Measurements from ENCODE around the gene HSFY2. TPM values are rescaled to one million over a fixed set of nuclear protein-coding genes. Genes with fewer than 3 reads are reported as not detected.
"Not testable (repeated sequence)": the region's sequence is repeated elsewhere in the genome, so short reads cannot be mapped to it uniquely, and the experiment has no call there.

The HSFY2 gene
- not detected for total RNA-seq

DNA sequence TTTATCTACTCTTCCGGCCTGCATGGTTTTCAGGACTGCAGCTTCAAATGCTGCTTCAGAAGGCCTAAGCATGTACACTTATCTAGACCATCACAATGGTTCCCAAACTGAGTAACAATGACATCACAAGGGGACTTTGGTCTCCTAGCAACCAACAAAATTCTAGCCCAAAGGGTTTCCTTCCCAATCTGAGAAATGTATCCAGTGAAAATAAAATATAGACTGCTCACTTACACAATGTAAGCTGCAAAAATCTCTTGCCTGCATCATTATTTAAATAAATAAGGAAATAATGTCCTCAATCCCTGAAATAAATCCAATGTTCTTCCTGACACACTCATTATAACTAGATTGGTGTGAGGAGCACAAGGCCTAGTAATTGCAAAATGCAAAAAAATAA lies at the start of gene HSFY2:
Gene HSFY2, minus strand, starts transcription at position 101 of the 400 bp plus-strand sequence. CDS start 117 bp downstream, outside the sequence.
- CTCF ChIA-PET, H3K4me3 Mint-ChIP-seq: not testable (repeated sequence)

GRCh38 chrY:18815751-18816150 lies 42.2 kb upstream of the HSFY2 start:
- DNase-seq; H3K36me3 Mint-ChIP-seq; H3K4me1 Mint-ChIP-seq; H3K9me3 Mint-ChIP-seq (ENCODE audit: low read depth); CTCF ChIA-PET; H3K27ac Mint-ChIP-seq; H3K27me3 Mint-ChIP-seq; ATAC-seq; H3K4me3 Mint-ChIP-seq: not testable (repeated sequence)

More for the DNA sequence above, at the start of gene HSFY2:
- not testable (repeated sequence) for ATAC-seq; H3K27ac Mint-ChIP-seq; H3K27me3 Mint-ChIP-seq; DNase-seq; H3K4me1 Mint-ChIP-seq; H3K9me3 Mint-ChIP-seq (ENCODE audit: low read depth); H3K36me3 Mint-ChIP-seq

GRCh38 chrY:18788757-18789406 lies 15.3 kb upstream of the HSFY2 start:
- CTCF ChIA-PET; DNase-seq; H3K4me1 Mint-ChIP-seq; H3K4me3 Mint-ChIP-seq; H3K36me3 Mint-ChIP-seq; ATAC-seq; H3K27me3 Mint-ChIP-seq; H3K9me3 Mint-ChIP-seq (ENCODE audit: low read depth); H3K27ac Mint-ChIP-seq: not testable (repeated sequence)

- H3K4me3 Mint-ChIP-seq; H3K9me3 Mint-ChIP-seq (ENCODE audit: low read depth); ATAC-seq; H3K27ac Mint-ChIP-seq; H3K27me3 Mint-ChIP-seq; H3K36me3 Mint-ChIP-seq; DNase-seq; H3K4me1 Mint-ChIP-seq; CTCF ChIA-PET: not testable (repeated sequence)
Observed at GRCh38 chrY:18754077-18754476, 19.5 kb downstream of the HSFY2 start.

- ATAC-seq; H3K4me1 Mint-ChIP-seq; H3K36me3 Mint-ChIP-seq; H3K27ac Mint-ChIP-seq; H3K4me3 Mint-ChIP-seq; H3K27me3 Mint-ChIP-seq; H3K9me3 Mint-ChIP-seq (ENCODE audit: low read depth); CTCF ChIA-PET; DNase-seq: not testable (repeated sequence)
Observed at GRCh38 chrY:18753133-18753815, 20.3 kb downstream of the HSFY2 start.

DNA sequence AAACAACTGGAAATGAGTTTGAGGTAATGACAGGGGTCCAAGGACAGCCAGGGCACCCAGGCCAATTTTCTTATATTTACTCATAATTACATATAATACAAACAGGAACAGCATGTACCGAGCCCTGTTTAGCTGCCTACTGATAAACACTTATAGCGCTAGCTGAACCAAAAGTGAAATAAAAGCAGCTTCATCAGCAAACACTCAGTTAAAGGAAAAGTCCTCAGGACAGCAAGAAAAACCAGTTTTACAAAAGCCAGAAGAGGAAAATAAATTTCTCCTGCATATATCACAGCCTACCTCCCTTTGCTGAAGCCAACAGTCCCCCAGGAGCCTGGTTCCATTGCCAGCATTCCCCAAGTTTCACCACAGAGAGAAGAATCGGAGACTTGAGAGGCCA lies 49.8 kb downstream of the HSFY2 start:
- H3K36me3 Mint-ChIP-seq; DNase-seq; H3K4me3 Mint-ChIP-seq; H3K27ac Mint-ChIP-seq; H3K4me1 Mint-ChIP-seq; CTCF ChIA-PET; ATAC-seq; H3K27me3 Mint-ChIP-seq; H3K9me3 Mint-ChIP-seq (ENCODE audit: low read depth): not testable (repeated sequence)

Other genes starting within 250 kb of the HSFY2 start
- gene HSFY1, start 227.0 kb downstream of the HSFY2 start, total RNA-seq = not detected